CD14-positive monocyte (primary cell): ENCODE results near the gene PKN3. TPM values are rescaled to one million over a fixed set of nuclear protein-coding genes. Genes with fewer than 3 reads are reported as not detected.

Experiments used
- DNase-seq, 3 donors: peaks; one replicate each; pipeline ENCODE4 v3.0.0-alpha.2; 2011 to 2022
- H2AFZ ChIP-seq: 2 replicates; pipeline ENCODE4 v1.6.0; 2012; ENCODE audit warnings: mild to moderate bottlenecking, low read depth, low read length, inconsistent platforms; ENCODE audit not compliant: insufficient read depth, poor library complexity, severe bottlenecking
- H3K27ac ChIP-seq, 2 donors: 1 replicate in 1 of 2; 2 replicates in 1 of 2; pipeline ENCODE4 v1.5.1; 2012 to 2013; ENCODE audit warnings: low read length in 2 of 2, control low read depth in 1 of 2, inconsistent platforms in 1 of 2, low read depth in 1 of 2, mild to moderate bottlenecking in 1 of 2
- H3K27me3 ChIP-seq, 2 donors: one replicate each; pipeline versions ENCODE4 v1.6.0 to v1.6.1; 2011 to 2013; ENCODE audit warnings: low read length in 2 of 2; ENCODE audit not compliant: control insufficient read depth in 2 of 2, insufficient read depth in 2 of 2
- H3K36me3 ChIP-seq, 2 donors: replicated peaks in 1 of 2; 1 replicate in 1 of 2; 2 replicates in 1 of 2; pipeline versions ENCODE4 v1.5.1 to v1.6.1; 2012 to 2013; ENCODE audit warnings: low read length in 2 of 2, control low read depth in 1 of 2, inconsistent platforms in 1 of 2, mild to moderate bottlenecking in 1 of 2; ENCODE audit not compliant: insufficient read depth in 2 of 2, control insufficient read depth in 1 of 2
- H3K4me1 ChIP-seq, 2 donors: 1 replicate in 1 of 2; 2 replicates in 1 of 2; pipeline versions ENCODE4 v1.5.1 to v1.6.1; 2012 to 2013; ENCODE audit warnings: low read length in 2 of 2, control low read depth in 1 of 2, inconsistent platforms in 1 of 2, mild to moderate bottlenecking in 1 of 2, moderate library complexity in 1 of 2; ENCODE audit not compliant: insufficient read depth in 2 of 2, control insufficient read depth in 1 of 2
- H3K4me2 ChIP-seq: replicated peaks from 2 replicates; pipeline ENCODE3; 2012; ENCODE audit warnings: low read length, moderate library complexity, mild to moderate bottlenecking; ENCODE audit not compliant: poor library complexity, severe bottlenecking; ENCODE audit errors: extremely low read depth
- H3K4me3 ChIP-seq, 3 experiments: fragments of 200-600 bp in 1 of 3; sonication (generic) in 1 of 3; replicated peaks in 1 of 3; 1 replicate in 2 of 3; 2 replicates in 1 of 3; pipeline ENCODE4 v1.5.1; 2011 to 2013; ENCODE audit warnings: low read length in 3 of 3, mild to moderate bottlenecking in 3 of 3, control low read depth in 2 of 3, low read depth in 2 of 3, inconsistent platforms in 1 of 3, moderate library complexity in 1 of 3
- H3K79me2 ChIP-seq: 2 replicates; pipeline ENCODE4 v1.6.0; 2012; ENCODE audit warnings: mild to moderate bottlenecking, control low read depth, inconsistent platforms, low read length, moderate library complexity; ENCODE audit not compliant: insufficient read depth
- H3K9ac ChIP-seq: 2 replicates; pipeline ENCODE4 v1.6.0; 2017; ENCODE audit warnings: low read length, mild to moderate bottlenecking; ENCODE audit not compliant: insufficient read depth, poor library complexity, severe bottlenecking
- H3K9me3 ChIP-seq, 2 donors: replicated peaks in 1 of 2; 1 replicate in 1 of 2; 2 replicates in 1 of 2; pipeline versions ENCODE4 v1.5.1 to v1.6.1; 2012 to 2013; ENCODE audit warnings: low read length in 2 of 2, control low read depth in 1 of 2; ENCODE audit not compliant: control insufficient read depth in 1 of 2, insufficient read depth in 1 of 2
- H4K20me1 ChIP-seq: 2 replicates; pipeline ENCODE4 v1.6.0; 2012; ENCODE audit warnings: mild to moderate bottlenecking, low read length, control low read depth, moderate library complexity; ENCODE audit not compliant: insufficient read depth
- H3K27ac Mint-ChIP-seq, 7 donors: one replicate each; pipeline ENCODE4 v1.8.0; 2020; ENCODE audit warnings: mild to moderate bottlenecking in 7 of 7, mixed read lengths in 7 of 7, moderate library complexity in 6 of 7, inconsistent platforms in 2 of 7
- H3K27me3 Mint-ChIP-seq, 3 donors: one replicate each; pipeline ENCODE4 v1.8.0; 2021 to 2022; ENCODE audit warnings: low read depth in 3 of 3, mild to moderate bottlenecking in 3 of 3, mixed read lengths in 3 of 3, moderate library complexity in 3 of 3, inconsistent platforms in 1 of 3
- H3K36me3 Mint-ChIP-seq, 2 donors: one replicate each; pipeline ENCODE4 v1.8.0; 2020; ENCODE audit warnings: mixed read lengths in 2 of 2, inconsistent platforms in 1 of 2, mild to moderate bottlenecking in 1 of 2
- H3K4me1 Mint-ChIP-seq: one replicate; pipeline ENCODE4 v1.8.0; 2020; ENCODE audit warnings: mild to moderate bottlenecking, mixed read lengths
- H3K4me3 Mint-ChIP-seq, 2 donors: one replicate each; pipeline ENCODE4 v1.8.0; 2020; ENCODE audit warnings: mild to moderate bottlenecking in 2 of 2, mixed read lengths in 2 of 2, moderate library complexity in 1 of 2
- H3K9me3 Mint-ChIP-seq, 7 donors: one replicate each; pipeline ENCODE4 v1.8.0; 2020 to 2022; ENCODE audit warnings: mixed read lengths in 7 of 7, mild to moderate bottlenecking in 6 of 7, moderate library complexity in 6 of 7, inconsistent platforms in 2 of 7
- CTCF ChIP-seq: fragments of 200-600 bp; IDR thresholded peaks from one replicate; pipeline ENCODE4 v1.8.0; 2022; ENCODE audit warnings: antibody characterized with exemption, mild to moderate bottlenecking
- WGBS: methylation state at CpG from one replicate; pipeline ENCODE4 v1.1.5; 2013; ENCODE audit warnings: missing lambda C conversion rate; ENCODE audit not compliant: insufficient coverage; 5-methylcytosine and 5-hydroxymethylcytosine counted together
- intact Hi-C, 2 donors: fragments of 100-400 bp; cut with micrococcal nuclease; formaldehyde crosslinking; loops; one replicate each; pipeline versions ENCODE4 v1.15.0 to v1.15.1; 2023
- polyA plus RNA-seq, 3 donors: library from polyadenylated mRNA; depleted of rRNA in 1 of 3; unstranded in 2 of 3; stranded (reverse) in 1 of 3; fragments of 300-500 nt in 2 of 3; fragments of >200 nt in 1 of 3; fragmentation: Illumina TruSeq in 2 of 3; gene quantifications; 1 replicate in 2 of 3; 2 replicates in 1 of 3; pipeline ENCODE4 v1.2.3, GENCODE V29; 2012 to 2021

Gene PKN3
- polyA plus RNA-seq, 3 donors = 0.11 to 0.49 (median 0.27) TPM

DNA sequence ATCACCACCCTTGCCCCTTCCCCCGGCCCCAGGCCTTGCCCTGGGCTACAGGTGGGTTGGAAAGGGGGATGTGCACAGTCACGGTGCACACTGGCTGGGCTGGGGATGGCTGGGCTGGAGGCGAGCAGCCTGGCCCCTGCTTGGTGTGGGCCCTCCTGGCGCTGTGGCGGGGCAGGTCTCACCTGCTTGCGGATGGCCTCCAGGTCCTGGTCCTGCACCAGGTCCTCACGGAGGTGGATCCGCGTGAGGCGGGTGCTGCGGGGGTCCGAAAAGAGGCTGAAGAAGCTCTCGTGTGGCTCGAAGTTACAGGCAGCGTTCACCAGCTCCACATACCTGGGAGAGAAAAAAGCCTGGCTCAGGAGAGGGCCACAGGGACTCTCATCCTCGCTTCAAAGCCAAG lies 51.3 kb downstream of the PKN3 start:
- H3K4me1 Mint-ChIP-seq = peaks cover 5% of the 10 kb centered on the region
- WGBS = 99% methylated on average over 12 of the region's 16 CpGs

GRCh38 chr9:128757602-128758001 lies 55.3 kb downstream of the PKN3 start:
- peaks cover 9% of the 10 kb centered on the region for H4K20me1 ChIP-seq
- Mint-ChIP-seq H3K27ac (peak overlapping the region in 3 of 7 donors; percentile 19 to 56 (median 51)), H3K4me3 (no peak overlapping the region), H3K9me3 (no peaks in the 10 kb centered on the region), H3K27me3 (peaks cover 0 to 2% (median 0%) of the 10 kb centered on the region in 3 donors), H3K4me1 (peaks cover 5% of the 10 kb centered on the region), H3K36me3 (peaks cover 12 to 26% of the 10 kb centered on the region in 2 donors)
- peaks cover 18 to 31% of the 10 kb centered on the region in 2 donors for H3K36me3 ChIP-seq
- H3K27me3 ChIP-seq = no peaks in the 10 kb centered on the region
- no peak overlapping the region for H2AFZ ChIP-seq
- no peak for TF ChIP-seq CTCF
- H3K4me1 ChIP-seq = no peaks in the 10 kb centered on the region
- intact Hi-C loops = no loop called here
- H3K4me2 ChIP-seq = no peak overlapping the region
- H3K79me2 ChIP-seq = no peaks in the 10 kb centered on the region
- no peak overlapping the region for H3K9ac ChIP-seq
- H3K4me3 ChIP-seq = no peak overlapping the region
- 96% methylated on average over 3 of the region's 6 CpGs for WGBS
- no peaks in the 10 kb centered on the region for H3K9me3 ChIP-seq
- DNase-seq = no peak
- H3K27ac ChIP-seq = no peak overlapping the region

More for the DNA sequence above, 51.3 kb downstream of the PKN3 start:
- Histone ChIP-seq H3K79me2 (no peaks in the 10 kb centered on the region), H3K4me3 (no peak overlapping the region), H3K4me1 (no peaks in the 10 kb centered on the region), H4K20me1 (peaks cover 3% of the 10 kb centered on the region), H3K36me3 (peaks cover 35 to 53% of the 10 kb centered on the region in 2 donors), H3K4me2 (no peak overlapping the region), H3K27ac (no peak overlapping the region), H2AFZ (no peak overlapping the region), H3K27me3 (no peaks in the 10 kb centered on the region), H3K9ac (no peak overlapping the region), H3K9me3 (no peaks in the 10 kb centered on the region)
- no peak overlapping the region for H3K27ac Mint-ChIP-seq
- no peak for TF ChIP-seq CTCF
- H3K4me3 Mint-ChIP-seq = no peak overlapping the region
- intact Hi-C loops = no loop called here
- H3K36me3 Mint-ChIP-seq = peaks cover 28 to 50% of the 10 kb centered on the region in 2 donors
- H3K9me3 Mint-ChIP-seq = no peaks in the 10 kb centered on the region
- DNase-seq = no peak
- H3K27me3 Mint-ChIP-seq = no peaks in the 10 kb centered on the region
